Measurements from ENCODE around the gene CLEC11A.
A peak's percentile ranks its signal among the peaks of the same experiment; 100 is the strongest.

The CLEC11A gene

DNA sequence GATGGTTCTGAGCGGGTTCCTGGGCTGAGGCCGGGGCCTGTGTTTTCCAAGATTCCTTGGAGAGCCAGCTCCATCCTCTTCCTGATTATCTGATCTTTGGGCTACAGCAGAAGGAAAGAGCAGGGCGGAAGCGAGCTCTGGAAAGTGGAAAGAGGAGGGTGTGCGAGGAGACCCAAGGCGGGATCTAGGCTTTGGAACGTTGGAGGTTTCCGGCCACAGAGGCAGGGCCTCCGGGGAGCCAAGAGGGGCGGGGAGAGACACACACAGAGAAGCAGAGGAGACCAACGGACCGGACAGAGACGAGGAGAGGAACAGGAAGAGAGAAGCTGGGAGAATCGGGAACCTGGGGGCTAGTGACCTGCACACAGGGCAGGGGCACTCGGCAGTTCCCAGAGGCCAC, at the start of gene CLEC11A:
CLEC11A (plus strand) TSS at position 296 of the 400 bp plus-strand sequence. CDS start 162 bp downstream, outside the sequence.
- DNase-seq (ENCODE audit: low read depth): peak; percentile 24

DNA sequence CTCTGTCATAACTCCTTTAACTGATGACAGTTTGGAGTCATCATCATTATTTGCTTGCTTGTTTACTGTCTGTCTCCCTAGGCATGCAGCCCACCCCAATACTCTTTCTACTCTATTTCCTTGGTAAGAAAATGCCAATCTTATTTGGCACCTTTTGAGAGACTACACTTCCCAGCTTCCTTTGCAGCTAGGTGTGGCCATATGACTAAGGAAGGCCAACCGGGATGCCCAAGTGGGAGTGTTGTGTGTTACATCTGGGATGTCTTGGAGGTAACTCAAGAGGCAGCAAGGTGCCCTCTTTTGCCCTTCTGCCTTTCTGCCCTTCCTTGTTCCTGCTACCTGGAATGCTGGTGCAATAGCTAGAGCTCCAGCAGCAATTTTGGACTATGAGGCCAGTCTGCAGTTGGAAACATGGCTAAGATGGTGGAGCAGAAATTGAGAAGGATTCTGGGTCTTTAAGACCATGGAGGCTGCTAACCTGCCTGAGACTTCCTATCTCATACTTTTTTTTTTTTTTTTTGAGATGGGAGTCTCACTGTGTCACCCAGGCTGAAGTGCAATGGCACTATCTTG, 46.5 kb upstream of the CLEC11A start:
- DNase-seq (ENCODE audit: low read depth): no peak

DNA sequence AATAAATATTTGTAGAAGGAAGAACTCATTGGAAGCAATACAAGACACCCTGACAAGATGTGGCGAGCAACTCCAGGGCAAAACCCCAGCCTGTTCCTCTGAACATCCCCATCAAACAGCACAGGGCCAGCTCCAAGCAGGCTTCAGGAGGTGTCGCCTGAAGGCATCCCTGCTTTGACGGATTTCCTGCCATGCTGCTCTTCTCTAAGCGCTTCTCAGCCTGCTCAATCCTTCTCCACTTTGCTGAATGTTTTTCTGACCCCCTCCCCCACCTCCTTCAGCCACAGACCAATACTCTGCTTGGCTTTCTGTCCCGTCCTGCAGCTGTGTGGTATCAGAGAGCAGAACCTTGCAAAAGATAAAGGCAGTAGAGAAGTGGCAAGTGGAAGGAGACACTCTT, 45.5 kb upstream of the CLEC11A start:
- no peak for DNase-seq (ENCODE audit: low read depth)

- DNase-seq (ENCODE audit: low read depth): no peak
Measured at GRCh38 chr19:50678323-50678722, 44.8 kb upstream of the CLEC11A start.

DNA sequence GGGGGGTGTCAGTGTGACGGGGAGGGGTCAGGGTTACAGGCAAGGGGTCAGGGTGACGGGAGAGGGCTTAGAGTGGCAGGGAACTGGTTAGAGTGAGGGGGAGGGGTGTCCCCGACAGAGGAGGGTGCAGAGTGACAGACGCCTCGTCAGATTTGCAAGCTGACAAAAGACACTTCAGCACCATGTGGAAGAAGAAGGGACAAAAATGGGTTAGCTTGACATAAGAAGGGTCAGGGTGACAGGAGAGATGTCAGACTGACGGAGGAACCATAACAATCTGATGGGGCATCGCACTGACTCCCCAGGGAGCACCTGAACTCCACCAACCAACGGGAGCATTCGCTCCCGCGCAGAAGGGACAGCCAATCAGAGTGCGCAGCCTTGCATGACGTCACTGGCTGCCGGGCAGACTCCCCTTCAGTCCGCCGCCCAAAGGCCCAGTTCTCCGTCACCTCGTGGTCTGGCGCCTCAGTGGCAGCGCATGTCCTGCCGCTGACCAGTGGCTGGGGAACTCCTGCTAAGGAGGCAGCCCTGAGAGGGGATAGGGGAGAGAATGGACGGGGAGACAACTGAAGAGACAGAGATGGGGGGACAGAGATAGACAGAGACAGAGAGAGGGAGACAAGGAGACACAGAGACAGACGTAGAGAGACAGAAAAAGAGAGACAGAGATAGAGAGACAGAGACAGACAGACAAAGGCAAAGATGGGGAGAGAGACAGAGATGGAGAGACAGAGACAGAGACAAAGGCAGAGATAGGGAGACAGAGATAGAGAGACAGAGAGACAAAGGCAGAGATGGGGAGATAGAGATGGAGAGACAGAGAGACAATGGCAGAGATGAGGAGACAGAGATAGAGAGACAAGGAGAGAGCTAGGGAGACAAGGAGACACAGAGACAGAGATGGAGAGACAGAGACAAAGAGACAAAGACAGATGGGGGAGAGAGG, 43.7 kb upstream of the CLEC11A start:
- DNase-seq (ENCODE audit: low read depth): peak; percentile 48

- DNase-seq (ENCODE audit: low read depth): no peak
Measured at GRCh38 chr19:50686310-50687032, 36.7 kb upstream of the CLEC11A start.

- DNase-seq (ENCODE audit: low read depth): no peak
Measured at GRCh38 chr19:50688766-50689165, 34.4 kb upstream of the CLEC11A start.

DNA sequence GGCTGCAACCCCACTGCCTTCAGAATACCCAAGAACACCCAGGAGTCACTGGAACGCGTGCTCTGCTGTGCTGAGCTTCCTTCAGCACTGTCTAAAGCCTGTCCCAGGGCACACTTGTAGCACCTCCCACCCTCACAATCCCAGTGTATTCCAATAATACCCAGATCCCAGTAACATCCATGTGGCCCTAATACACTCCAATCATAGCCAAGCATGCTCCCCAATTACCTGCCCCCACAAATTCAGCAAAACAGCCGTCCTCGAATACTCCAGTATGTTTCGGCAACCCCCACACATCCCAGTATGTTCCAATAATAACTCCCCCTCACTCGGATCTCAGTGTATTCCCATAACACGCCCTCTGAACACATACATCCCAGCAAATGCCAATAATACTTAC, 32.7 kb upstream of the CLEC11A start:
- no peak for DNase-seq (ENCODE audit: low read depth)

- no peak for DNase-seq (ENCODE audit: low read depth)
Measured at GRCh38 chr19:50693064-50693975, 29.8 kb upstream of the CLEC11A start.

DNA sequence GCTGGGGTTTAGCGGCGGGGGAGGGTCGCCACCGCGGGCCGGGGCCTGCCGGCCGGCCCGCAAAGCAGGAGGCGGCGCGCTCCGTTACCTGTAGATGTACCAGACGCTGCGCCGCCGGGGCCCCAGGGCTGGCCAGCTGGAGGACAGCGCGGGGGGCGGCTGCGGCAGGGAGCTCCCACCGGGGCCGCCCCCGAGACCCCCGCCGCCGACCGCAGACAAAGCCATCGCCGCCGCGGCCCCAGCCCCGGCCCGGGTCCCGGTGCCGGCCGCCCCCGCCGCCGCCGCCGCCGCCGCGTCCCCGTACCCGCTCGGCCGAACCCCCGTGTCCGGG, 28.4 kb upstream of the CLEC11A start:
- DNase-seq (ENCODE audit: low read depth): no peak

DNA sequence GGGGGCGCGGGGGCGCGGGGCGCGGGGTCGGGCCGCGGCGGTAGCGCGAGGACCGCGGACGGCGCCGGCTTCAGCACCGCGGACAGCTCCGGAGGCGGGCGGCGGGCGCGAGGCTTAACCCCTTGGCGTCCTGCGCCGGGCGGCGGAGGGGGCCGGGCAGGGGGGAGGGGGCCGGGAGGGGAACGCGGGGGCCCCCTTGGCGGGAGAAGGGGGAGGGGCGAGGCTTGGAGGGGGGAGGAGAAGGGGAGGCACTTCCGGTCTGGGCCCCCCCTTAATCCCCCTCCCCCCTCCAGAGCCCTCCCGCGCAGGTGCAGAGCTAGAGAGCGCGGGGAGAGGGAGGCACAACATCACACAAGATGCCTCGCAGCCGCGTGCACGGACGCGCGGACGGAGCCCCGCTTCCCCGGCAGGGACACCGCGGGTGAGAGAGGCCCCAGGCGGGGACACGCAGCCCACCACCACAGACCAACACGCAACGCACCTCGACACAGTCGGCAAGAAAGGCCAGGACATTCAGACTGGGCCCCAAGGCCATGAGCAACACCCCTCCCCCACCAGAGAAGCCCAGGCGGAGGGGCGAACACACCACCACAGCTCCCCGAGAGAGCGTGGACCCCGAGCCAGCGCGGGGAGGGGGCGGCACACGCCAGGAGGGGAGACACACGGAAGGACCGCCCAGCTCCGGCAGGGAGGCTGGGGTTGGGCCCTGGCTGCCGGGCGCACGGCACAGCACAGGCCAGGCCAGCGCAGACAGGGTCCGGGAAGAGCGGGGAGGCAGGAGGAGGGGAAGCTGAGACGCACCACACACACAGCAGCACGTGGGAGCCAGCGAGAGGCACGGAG, 27.7 kb upstream of the CLEC11A start:
- no peak for DNase-seq (ENCODE audit: low read depth)

- DNase-seq (ENCODE audit: low read depth): no peak
Measured at GRCh38 chr19:50696094-50696483, 27.1 kb upstream of the CLEC11A start.

DNA sequence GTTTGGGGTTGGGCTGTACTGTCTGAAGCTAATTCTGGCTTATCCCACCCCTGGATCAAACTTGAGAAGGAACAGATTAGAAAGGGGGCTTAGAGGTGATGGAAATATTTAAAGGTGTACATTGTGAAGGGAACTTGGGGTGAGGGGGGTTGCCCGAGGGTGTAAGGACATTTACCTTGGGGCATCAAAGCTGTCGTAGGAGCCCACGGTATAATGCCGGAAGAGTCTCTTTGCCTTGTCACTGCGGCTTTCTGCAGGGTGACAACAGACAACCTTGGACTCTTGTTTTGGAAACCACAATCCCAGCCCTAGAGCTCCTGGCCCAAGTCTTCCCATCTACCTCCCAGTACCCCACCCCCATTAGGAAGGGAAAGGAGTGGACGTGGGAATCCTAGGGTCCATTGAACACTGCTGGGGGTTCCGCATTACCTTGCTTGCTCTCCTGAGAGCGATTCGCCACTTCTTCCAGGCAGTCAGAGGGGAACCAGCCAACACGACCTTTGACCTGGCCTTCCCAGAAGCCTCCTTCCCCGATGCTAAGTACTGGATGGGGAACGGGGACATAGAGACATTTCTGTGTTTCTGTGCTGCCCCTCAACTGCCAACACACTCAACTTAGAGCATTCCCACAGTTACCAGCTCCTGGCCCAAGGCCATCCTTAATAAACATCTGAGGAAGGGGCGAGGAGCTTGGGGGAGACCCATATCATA, 25.6 kb upstream of the CLEC11A start:
- DNase-seq (ENCODE audit: low read depth): no peak

DNA sequence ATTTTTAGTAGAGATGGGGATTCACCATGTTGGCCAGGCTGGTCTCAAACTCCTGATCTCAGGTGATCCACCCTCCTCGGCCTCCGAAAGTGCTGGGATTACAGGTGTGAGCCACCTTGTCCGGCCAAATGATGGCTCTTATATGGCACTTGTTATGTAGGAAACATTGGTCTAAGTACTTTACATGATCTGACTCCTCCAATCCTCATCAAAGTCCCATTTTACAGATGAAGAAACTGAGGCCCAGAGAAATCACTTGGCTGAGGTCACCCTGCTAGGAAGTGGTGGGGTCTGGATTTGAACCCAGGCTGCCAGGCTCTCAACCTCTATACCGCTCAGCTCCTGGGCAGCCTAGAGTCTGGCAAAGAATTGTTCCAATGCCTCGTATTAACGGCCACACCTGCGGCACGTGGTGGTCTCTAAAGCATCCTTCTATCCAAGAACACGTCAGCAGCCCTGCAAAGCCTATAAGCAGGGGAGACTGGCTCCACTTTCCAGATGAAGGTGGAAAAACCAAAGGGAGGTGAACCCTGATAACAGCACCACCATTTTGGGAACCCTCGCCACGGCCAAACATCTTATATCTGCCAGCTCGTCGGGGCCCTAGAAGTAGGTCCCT, 21.7 kb upstream of the CLEC11A start:
- no peak for DNase-seq (ENCODE audit: low read depth)

GRCh38 chr19:50702158-50702870, 20.9 kb upstream of the CLEC11A start:
- DNase-seq (ENCODE audit: low read depth): no peak

DNA sequence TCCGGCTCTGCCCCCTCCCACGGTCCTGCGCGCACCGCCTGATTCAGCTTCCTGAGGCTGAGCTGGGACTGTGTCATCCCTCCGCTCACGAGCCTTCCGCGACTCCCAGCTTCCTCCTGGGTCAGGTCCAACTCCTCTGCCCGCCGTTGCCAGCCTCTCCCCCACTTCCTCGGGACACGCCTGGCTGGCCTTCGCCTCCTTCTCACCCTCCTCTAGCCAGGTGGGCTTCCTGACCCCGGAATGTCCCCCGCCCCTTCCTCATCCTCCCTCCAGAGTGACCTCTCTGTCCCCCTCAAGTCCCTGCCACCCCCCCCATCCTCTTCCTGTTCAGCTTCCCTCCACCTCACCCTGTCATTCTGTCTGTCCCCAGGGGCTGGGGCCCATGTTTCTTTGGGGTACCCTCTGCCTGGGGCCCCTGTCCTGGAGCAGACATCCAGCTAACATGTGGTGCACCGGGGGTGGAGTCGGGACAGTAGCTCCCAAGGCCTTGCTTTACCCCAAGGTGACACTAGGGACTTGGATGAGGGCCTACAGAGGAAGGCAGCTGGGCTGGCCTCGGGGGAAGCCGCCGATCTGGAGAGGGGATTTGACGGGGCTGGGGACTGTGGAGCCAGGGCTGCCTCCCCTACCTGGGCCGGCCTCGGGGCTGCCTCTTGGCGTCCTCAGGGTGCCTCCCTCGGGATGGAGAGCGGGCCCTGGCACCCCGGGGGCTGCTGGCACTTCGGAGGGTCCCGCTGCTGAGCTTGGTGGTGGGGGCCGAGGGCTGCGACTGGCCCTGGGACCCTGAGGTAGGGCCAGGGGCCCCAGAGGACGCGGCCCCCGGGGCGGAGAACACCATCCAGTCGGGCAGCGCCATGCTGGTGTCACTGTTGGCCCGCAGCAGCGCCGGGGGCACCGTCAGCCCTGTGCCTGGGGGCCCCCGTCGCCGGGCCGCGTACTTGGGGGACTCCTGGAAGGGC, 20.0 kb upstream of the CLEC11A start:
- no peak for DNase-seq (ENCODE audit: low read depth)

GRCh38 chr19:50703915-50704796, 19.0 kb upstream of the CLEC11A start:
- DNase-seq (ENCODE audit: low read depth): no peak

Measured in fibroblast of the conjunctiva (primary cell).